SK-N-SH (cell line): Measurements from ENCODE around the gene PLEKHA8. TPM values are rescaled to one million over a fixed set of nuclear protein-coding genes. Genes with fewer than 3 reads are reported as not detected.

ENCODE experiments used
- CTCF ChIA-PET: fragments of 300-600, 350-600 bp; formaldehyde crosslinking; extraction: SDS; loops from one replicate; lab custom pipeline; 2021; lab: Yijun Ruan, JAX
- POLR2A ChIA-PET: fragments of 350-600 bp; sonication (Branson Sonifier 250); formaldehyde crosslinking; extraction: SDS; loops from one replicate; lab custom pipeline; 2020; ENCODE audit warnings: antibody characterized with exemption, inconsistent platforms; lab: Yijun Ruan, JAX
- DNase-seq: peaks from one replicate; pipeline ENCODE4 v3.0.0; 2012
- H2AFZ ChIP-seq: fragments of 200-600 bp; sonication (generic); 2 replicates; pipeline ENCODE4 v1.8.1; 2016; ENCODE audit warnings: antibody characterized with exemption, mild to moderate bottlenecking, low read depth
- H3F3A ChIP-seq: fragments of 200-600 bp; sonication (generic); replicated peaks from 2 replicates; pipeline ENCODE3; 2016; ENCODE audit warnings: antibody characterized with exemption, mild to moderate bottlenecking; ENCODE audit not compliant: insufficient read depth
- H3K27ac ChIP-seq, 2 experiments: fragments of 200-500 bp in 1 of 2; fragments of 200-600 bp in 1 of 2; sonication (Bioruptor generic) in 1 of 2; sonication (generic), shearing (Covaris generic) in 1 of 2; 2 replicates each; pipeline versions ENCODE4 v1.5.1 to v1.6.1; 2014 to 2016; ENCODE audit warnings: low read depth in 2 of 2, inconsistent platforms in 1 of 2, low read length in 1 of 2, mild to moderate bottlenecking in 1 of 2, mixed read lengths in 1 of 2
- H3K27me3 ChIP-seq: fragments of 200-600 bp; sonication (generic), shearing (Covaris generic); 2 replicates; pipeline ENCODE4 v1.6.1; 2016; ENCODE audit warnings: mixed run types; ENCODE audit not compliant: insufficient read depth
- H3K36me3 ChIP-seq, 2 experiments: fragments of 200-500 bp in 1 of 2; fragments of 200-600 bp in 1 of 2; sonication (Bioruptor generic) in 1 of 2; sonication (generic) in 1 of 2; replicated peaks in 1 of 2; 2 replicates each; pipeline versions ENCODE3 to v1.5.1; 2014 to 2016; ENCODE audit warnings: low read length in 1 of 2, mild to moderate bottlenecking in 1 of 2; ENCODE audit not compliant: insufficient read depth in 2 of 2, control insufficient read depth in 1 of 2
- H3K4me1 ChIP-seq, 2 experiments: fragments of 200-500 bp in 1 of 2; fragments of 200-600 bp in 1 of 2; sonication (Bioruptor generic) in 1 of 2; sonication (generic), shearing (Covaris generic) in 1 of 2; 2 replicates each; pipeline versions ENCODE4 v1.5.1 to v1.6.1; 2014 to 2016; ENCODE audit warnings: low read depth in 1 of 2, low read length in 1 of 2, mixed run types in 1 of 2; ENCODE audit not compliant: insufficient read depth in 2 of 2, control insufficient read depth in 1 of 2
- H3K4me2 ChIP-seq: fragments of 200-600 bp; sonication (generic), shearing (Covaris generic); 2 replicates; pipeline ENCODE4 v1.6.1; 2017; ENCODE audit warnings: mixed run types
- H3K4me3 ChIP-seq, 2 experiments: fragments of 200-500 bp in 1 of 2; fragments of 200-600 bp in 1 of 2; sonication (Bioruptor generic) in 1 of 2; sonication (generic), shearing (Covaris generic) in 1 of 2; 2 replicates each; pipeline versions ENCODE4 v1.5.1 to v1.8.1; 2014 to 2016; ENCODE audit warnings: low read depth in 2 of 2, inconsistent platforms in 1 of 2, low read length in 1 of 2, mild to moderate bottlenecking in 1 of 2, mixed read lengths in 1 of 2, moderate library complexity in 1 of 2
- H3K79me2 ChIP-seq: fragments of 200-600 bp; sonication (generic); 2 replicates; pipeline ENCODE4 v1.8.1; 2017; ENCODE audit warnings: mild to moderate bottlenecking; ENCODE audit not compliant: insufficient read depth
- H3K9ac ChIP-seq: fragments of 200-600 bp; sonication (generic); 2 replicates; pipeline ENCODE4 v1.6.1; 2017; ENCODE audit warnings: mixed run types
- H3K9me2 ChIP-seq: fragments of 200-600 bp; sonication (generic); 2 replicates; pipeline ENCODE4 v1.6.1; 2017; ENCODE audit warnings: mixed run types
- H3K9me3 ChIP-seq: fragments of 200-600 bp; sonication (generic); 2 replicates; pipeline ENCODE4 v1.6.1; 2017; ENCODE audit warnings: mixed run types, mild to moderate bottlenecking, moderate library complexity
- H4K20me1 ChIP-seq: fragments of 200-600 bp; sonication (generic); 2 replicates; pipeline ENCODE4 v1.6.1; 2017; ENCODE audit warnings: mild to moderate bottlenecking, mixed run types; ENCODE audit not compliant: insufficient read depth
- CHD2 ChIP-seq: fragments of 150-350 bp; IDR thresholded peaks from 2 replicates; pipeline ENCODE4 v1.6.1; 2018; ENCODE audit warnings: low read length; ENCODE audit not compliant: partially characterized antibody
- ELF1 ChIP-seq: IDR thresholded peaks from 2 replicates; pipeline ENCODE4 v1.4.0; 2012
- EZH2phosphoT487 ChIP-seq: fragments of 200-600 bp; sonication (generic); IDR thresholded peaks from 2 replicates; pipeline ENCODE4 v1.6.1; 2017; ENCODE audit warnings: low read depth, mixed run types, mild to moderate bottlenecking, antibody characterized with exemption, moderate library complexity, borderline replicate concordance
- FOXJ3 ChIP-seq: sonication (generic); formaldehyde crosslinking; IDR thresholded peaks from 2 replicates; pipeline ENCODE4 v1.5.1; 2020; ENCODE audit warnings: mild to moderate bottlenecking, missing genetic modification reagents
- FOXM1 ChIP-seq: IDR thresholded peaks from 2 replicates; pipeline ENCODE4 v1.4.0; 2012; ENCODE audit warnings: low read depth, mild to moderate bottlenecking
- GABPA ChIP-seq: IDR thresholded peaks from 2 replicates; pipeline ENCODE4 v1.4.0; 2012; ENCODE audit warnings: low read depth, mild to moderate bottlenecking
- JUND ChIP-seq: IDR thresholded peaks from 2 replicates; pipeline ENCODE4 v1.4.0; 2012
- NFIC ChIP-seq: IDR thresholded peaks from 2 replicates; pipeline ENCODE4 v1.4.0; 2012; ENCODE audit warnings: borderline replicate concordance
- NRF1 ChIP-seq: IDR thresholded peaks from 2 replicates; pipeline ENCODE4 v1.6.1; 2012; ENCODE audit warnings: low read depth, mild to moderate bottlenecking, low read length
- PBX3 ChIP-seq: IDR thresholded peaks from 2 replicates; pipeline ENCODE4; 2012
- REST ChIP-seq: IDR thresholded peaks from 2 replicates; pipeline ENCODE4 v1.6.1; 2012; ENCODE audit warnings: mild to moderate bottlenecking, low read depth, low read length, moderate library complexity
- RFX5 ChIP-seq: IDR thresholded peaks from 2 replicates; pipeline ENCODE4 v1.6.1; 2012; ENCODE audit warnings: mild to moderate bottlenecking, improper control_type of control experiment, low read length
- SIN3A ChIP-seq: IDR thresholded peaks from 2 replicates; pipeline ENCODE4 v1.6.1; 2012; ENCODE audit warnings: low read depth, mild to moderate bottlenecking, low read length, moderate library complexity, borderline replicate concordance
- SMC3 ChIP-seq: IDR thresholded peaks from 2 replicates; pipeline ENCODE4 v1.6.1; 2012; ENCODE audit warnings: low read depth, low read length, improper control_type of control experiment
- TAF1 ChIP-seq: IDR thresholded peaks from 2 replicates; pipeline ENCODE4 v1.6.1; 2012; ENCODE audit warnings: low read depth, mild to moderate bottlenecking, low read length, moderate library complexity, borderline replicate concordance
- TCF12 ChIP-seq: IDR thresholded peaks from 2 replicates; pipeline ENCODE4 v1.4.0; 2012
- TEAD4 ChIP-seq: IDR thresholded peaks from 2 replicates; pipeline ENCODE4 v1.4.0; 2012; ENCODE audit warnings: mild to moderate bottlenecking, borderline replicate concordance; ENCODE audit not compliant: insufficient read depth
- WGBS: methylation state at CpG from one replicate; pipeline ENCODE4 v1.1.6; 2017; ENCODE audit warnings: low lambda C conversion rate; 5-methylcytosine and 5-hydroxymethylcytosine counted together
- polyA plus RNA-seq, 3 experiments: library from polyadenylated mRNA; depleted of rRNA; stranded (reverse); fragments of >200 nt; gene quantifications; 2 replicates each; pipeline ENCODE4 v1.2.3, GENCODE V29; 2012
- TF ChIP-seq, protein P1 (sequence below): fragments of 150-350 bp; IDR thresholded peaks from 2 replicates; pipeline ENCODE4 v1.6.1; 2016; ENCODE audit warnings: mild to moderate bottlenecking, low read depth, low read length
- TF ChIP-seq, protein P2 (sequence below): IDR thresholded peaks from 2 replicates; pipeline ENCODE4 v1.4.0; 2012; ENCODE audit warnings: low read depth

PLEKHA8 gene
- polyA plus RNA-seq, 1 of the 3 experiments (the other 2 are of a cell fraction) = 4.9 TPM

- no peak overlapping the region for H3K4me2 ChIP-seq
- no peaks in the 10 kb centered on the region for H3F3A ChIP-seq
- H3K27me3 ChIP-seq = no peaks in the 10 kb centered on the region
- no peaks in the 10 kb centered on the region for H3K9me3 ChIP-seq
- H3K4me3 ChIP-seq = no peak overlapping the region
- no peak overlapping the region for H3K9ac ChIP-seq
- peaks cover 0 to under 1% of the 10 kb centered on the region in 2 experiments; a peak in 2 of 4 replicates for H3K4me1 ChIP-seq
- WGBS = 84% methylated on average over 2 of the region's 2 CpGs
- ChIA-PET POLR2A (no interaction called here), CTCF (interaction anchor here (1.2 to 4.7 kb wide), 4 partner anchors 10 to 170 kb away, joined by 3 to 33 read pairs (median 4); no protein-coding TSS in a partner anchor)
- no peak overlapping the region for H3K27ac ChIP-seq
- H4K20me1 ChIP-seq = no peaks in the 10 kb centered on the region
- no peak overlapping the region for H2AFZ ChIP-seq
- no peaks in the 10 kb centered on the region for H3K9me2 ChIP-seq
- no peak for DNase-seq
- TF ChIP-seq SMC3 (no peak), RFX5 (no peak), TAF1 (no peak), GABPA (no peak), FOXM1 (no peak), CHD2 (no peak), JUND (no peak), NRF1 (no peak), ELF1 (no peak)
- TF ChIP-seq, protein P1, sequence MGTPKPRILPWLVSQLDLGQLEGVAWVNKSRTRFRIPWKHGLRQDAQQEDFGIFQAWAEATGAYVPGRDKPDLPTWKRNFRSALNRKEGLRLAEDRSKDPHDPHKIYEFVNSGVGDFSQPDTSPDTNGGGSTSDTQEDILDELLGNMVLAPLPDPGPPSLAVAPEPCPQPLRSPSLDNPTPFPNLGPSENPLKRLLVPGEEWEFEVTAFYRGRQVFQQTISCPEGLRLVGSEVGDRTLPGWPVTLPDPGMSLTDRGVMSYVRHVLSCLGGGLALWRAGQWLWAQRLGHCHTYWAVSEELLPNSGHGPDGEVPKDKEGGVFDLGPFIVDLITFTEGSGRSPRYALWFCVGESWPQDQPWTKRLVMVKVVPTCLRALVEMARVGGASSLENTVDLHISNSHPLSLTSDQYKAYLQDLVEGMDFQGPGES = no peak
- H3K79me2 ChIP-seq = peaks cover 6% of the 10 kb centered on the region; the same call in 1 of the 2 replicates
- peaks cover 50 to 75% of the 10 kb centered on the region in 2 experiments for H3K36me3 ChIP-seq
Measured at GRCh38 chr7:30048582-30048981, 20.4 kb downstream of the PLEKHA8 start.

- Histone ChIP-seq H3K9me3 (no peaks in the 10 kb centered on the region), H3K9ac (no peak overlapping the region), H3F3A (no peaks in the 10 kb centered on the region), H3K4me1 (peaks cover 0 to 7% of the 10 kb centered on the region in 2 experiments; a peak in 2 of 4 replicates), H3K79me2 (peaks cover 2% of the 10 kb centered on the region; the same call in 1 of the 2 replicates), H3K4me3 (no peak overlapping the region), H3K36me3 (peaks cover 54 to 79% of the 10 kb centered on the region in 2 experiments), H2AFZ (no peak overlapping the region), H3K9me2 (no peaks in the 10 kb centered on the region), H3K27ac (no peak overlapping the region), H4K20me1 (no peaks in the 10 kb centered on the region), H3K4me2 (no peak overlapping the region), H3K27me3 (no peaks in the 10 kb centered on the region)
- TF ChIP-seq REST = no peak
- no peak for TF ChIP-seq TCF12
- no peak for TF ChIP-seq CHD2
- TF ChIP-seq EZH2phosphoT487 = no peak
- TF ChIP-seq SIN3A = no peak
- no peak for TF ChIP-seq NFIC
- TF ChIP-seq, protein P2, sequence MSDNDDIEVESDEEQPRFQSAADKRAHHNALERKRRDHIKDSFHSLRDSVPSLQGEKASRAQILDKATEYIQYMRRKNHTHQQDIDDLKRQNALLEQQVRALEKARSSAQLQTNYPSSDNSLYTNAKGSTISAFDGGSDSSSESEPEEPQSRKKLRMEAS = no peak
- TF ChIP-seq FOXJ3 (CRISPR knock-in tag) = no peak
- TF ChIP-seq TEAD4 = no peak
- no peak for TF ChIP-seq PBX3
- TF ChIP-seq JUND = no peak
- 98% methylated on average over 4 of the region's 4 CpGs for WGBS
- ChIA-PET POLR2A (no interaction called here), CTCF (interaction anchor here (1.1 to 4.7 kb wide), 5 partner anchors 11 to 171 kb away, joined by 3 to 33 read pairs (median 3); no protein-coding TSS in a partner anchor)
- no peak for DNase-seq
Measured at GRCh38 chr7:30049173-30049572, 21.0 kb downstream of the PLEKHA8 start.
